Testis (tissue), 3 donors: ENCODE results near the gene CAPN5. TPM values are rescaled to one million over a fixed set of nuclear protein-coding genes. Genes with fewer than 3 reads are reported as not detected.

Experiments
- DNase-seq: peaks from one replicate; pipeline ENCODE4 v3.0.0-alpha.2; 2019
- H3K27ac ChIP-seq, 2 donors: fragments of 200-600 bp; sonication (generic); one replicate each; pipeline ENCODE4 v1.5.1; 2019
- H3K27me3 ChIP-seq: fragments of 200-600 bp; sonication (generic); one replicate; pipeline ENCODE4 v1.5.1; 2019
- H3K36me3 ChIP-seq: fragments of 200-600 bp; sonication (generic); one replicate; pipeline ENCODE4 v1.5.1; 2017; ENCODE audit warnings: low read depth; ENCODE audit errors: missing control alignments
- H3K4me1 ChIP-seq: fragments of 200-600 bp; sonication (generic); one replicate; pipeline ENCODE4 v1.5.1; 2019
- H3K4me3 ChIP-seq, 2 donors: fragments of 200-600 bp; sonication (generic); one replicate each; pipeline ENCODE4 v1.5.1; 2017 to 2019
- H3K9me3 ChIP-seq: fragments of 200-600 bp; sonication (generic); one replicate; pipeline ENCODE4 v1.5.1; 2017
- POLR2A ChIP-seq: fragments of 450-650 bp; IDR thresholded peaks from one replicate; pipeline ENCODE4 v1.6.1; 2017; ENCODE audit warnings: antibody characterized with exemption, mild to moderate bottlenecking, moderate library complexity
- WGBS, 2 donors: methylation state at CpG; one replicate each; pipeline ENCODE4 v1.1.5; 2018; 5-methylcytosine and 5-hydroxymethylcytosine counted together
- intact Hi-C: fragments of 100-400 bp; cut with DNase I; formaldehyde crosslinking; loops from one replicate; pipeline ENCODE4 v1.15.1; 2023; ENCODE audit warnings: low total_unique reads
- polyA plus RNA-seq: library from polyadenylated mRNA; stranded (reverse); fragments of 350-450 nt; fragmentation: Illumina TruSeq; extraction: RNeasy Lipid Tissue Mini Kit (QIAGEN cat#74804); gene quantifications from one replicate; pipeline ENCODE4 v1.2.3, GENCODE V29; 2014; ENCODE audit warnings: low read depth, low replicate concordance; ENCODE audit not compliant: insufficient read depth
- total RNA-seq, 2 donors: library from RNA; depleted of rRNA; stranded (reverse); fragments of >200 nt; gene quantifications; one replicate each; pipeline ENCODE4 v1.2.3, GENCODE V29; 2016
- TF ChIP-seq, protein P1 (sequence below), 3 experiments: fragments of 450-650 bp in 2 of 3; fragments of 200-600 bp in 1 of 3; sonication (generic) in 1 of 3; IDR thresholded peaks; one replicate each; pipeline ENCODE4 v1.5.1; 2016 to 2019; ENCODE audit warnings: antibody characterized with exemption in 3 of 3, mild to moderate bottlenecking in 2 of 3, moderate library complexity in 1 of 3

CAPN5 gene
- total and polyA plus RNA-seq, 3 donors from 2014 or later = 62.3 to 116 (median 102) TPM

- DNase-seq = no peak
- intact Hi-C loops = no loop called here
- no peak overlapping the region for H3K4me3 ChIP-seq
- no peaks in the 10 kb centered on the region for H3K4me1 ChIP-seq
- H3K36me3 ChIP-seq = no peaks in the 10 kb centered on the region
- no peaks in the 10 kb centered on the region for H3K9me3 ChIP-seq
- WGBS, 2 donors = 79 to 83% methylated on average over 3 of the region's 3 CpGs
- H3K27me3 ChIP-seq = no peaks in the 10 kb centered on the region
- TF ChIP-seq POLR2A = no peak
- TF ChIP-seq, protein P1, sequence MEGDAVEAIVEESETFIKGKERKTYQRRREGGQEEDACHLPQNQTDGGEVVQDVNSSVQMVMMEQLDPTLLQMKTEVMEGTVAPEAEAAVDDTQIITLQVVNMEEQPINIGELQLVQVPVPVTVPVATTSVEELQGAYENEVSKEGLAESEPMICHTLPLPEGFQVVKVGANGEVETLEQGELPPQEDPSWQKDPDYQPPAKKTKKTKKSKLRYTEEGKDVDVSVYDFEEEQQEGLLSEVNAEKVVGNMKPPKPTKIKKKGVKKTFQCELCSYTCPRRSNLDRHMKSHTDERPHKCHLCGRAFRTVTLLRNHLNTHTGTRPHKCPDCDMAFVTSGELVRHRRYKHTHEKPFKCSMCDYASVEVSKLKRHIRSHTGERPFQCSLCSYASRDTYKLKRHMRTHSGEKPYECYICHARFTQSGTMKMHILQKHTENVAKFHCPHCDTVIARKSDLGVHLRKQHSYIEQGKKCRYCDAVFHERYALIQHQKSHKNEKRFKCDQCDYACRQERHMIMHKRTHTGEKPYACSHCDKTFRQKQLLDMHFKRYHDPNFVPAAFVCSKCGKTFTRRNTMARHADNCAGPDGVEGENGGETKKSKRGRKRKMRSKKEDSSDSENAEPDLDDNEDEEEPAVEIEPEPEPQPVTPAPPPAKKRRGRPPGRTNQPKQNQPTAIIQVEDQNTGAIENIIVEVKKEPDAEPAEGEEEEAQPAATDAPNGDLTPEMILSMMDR (IDR thresholded peaks at IDR 0.05) = no peak
- no peak overlapping the region for H3K27ac ChIP-seq
These were observed 35.2 kb upstream of the CAPN5 start for GRCh38 chr11:77031599-77031998.

DNA sequence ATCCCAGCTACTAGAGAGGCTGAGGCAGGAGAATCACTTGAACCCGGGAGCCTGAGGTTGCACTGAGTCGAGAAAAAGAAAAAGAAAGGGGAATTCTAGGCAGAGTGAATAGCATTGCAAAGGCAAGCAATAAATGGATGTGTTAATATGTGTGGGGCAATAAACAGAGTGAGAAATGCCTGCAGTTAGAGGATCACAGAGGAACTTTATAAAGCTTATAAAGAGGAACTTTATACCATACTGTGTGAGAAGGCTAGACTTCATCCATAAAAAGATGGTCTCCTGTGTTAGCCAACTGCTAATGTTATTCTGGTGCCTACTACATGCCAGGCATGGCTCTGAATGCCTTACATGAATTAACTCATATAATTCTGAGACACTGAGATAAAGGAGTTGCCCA, 31.7 kb upstream of the CAPN5 start:
- Histone ChIP-seq H3K9me3 (no peaks in the 10 kb centered on the region), H3K27me3 (no peaks in the 10 kb centered on the region), H3K4me1 (peaks cover 8% of the 10 kb centered on the region), H3K4me3 (no peak overlapping the region), H3K36me3 (no peaks in the 10 kb centered on the region), H3K27ac (no peak overlapping the region)
- TF ChIP-seq POLR2A = no peak
- TF ChIP-seq, protein P1 (IDR thresholded peaks at IDR 0.05) = no peak
- 83 to 85% methylated on average over 2 of the region's 2 CpGs for WGBS, 2 donors
- intact Hi-C loops = no loop called here
- DNase-seq = no peak

DNA sequence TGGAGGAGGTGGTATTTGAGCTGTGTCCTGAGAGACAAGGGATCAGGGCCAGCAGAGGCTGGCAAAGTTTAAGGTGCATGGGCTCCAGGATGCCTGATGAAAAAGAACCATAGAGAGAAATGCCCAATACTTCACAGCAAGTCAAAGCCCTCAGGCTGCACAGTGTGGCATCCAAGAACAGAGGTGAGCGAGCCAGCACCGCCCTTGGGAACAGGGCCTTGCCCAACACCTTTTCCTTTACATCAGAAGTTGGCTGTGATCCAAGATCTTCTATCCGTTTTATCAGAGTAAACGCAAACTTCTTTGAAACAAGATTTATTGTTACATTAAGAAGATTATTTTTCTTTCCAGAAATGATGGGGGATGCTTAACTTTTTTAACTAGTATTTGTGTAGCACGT, 31.2 kb upstream of the CAPN5 start:
- TF ChIP-seq, protein P1 (IDR thresholded peaks at IDR 0.05) = no peak
- no peak for TF ChIP-seq POLR2A
- Histone ChIP-seq H3K36me3 (no peaks in the 10 kb centered on the region), H3K4me1 (peaks cover 9% of the 10 kb centered on the region), H3K9me3 (no peaks in the 10 kb centered on the region), H3K27me3 (no peaks in the 10 kb centered on the region), H3K27ac (no peak overlapping the region), H3K4me3 (no peak overlapping the region)
- intact Hi-C loops = no loop called here
- WGBS, 2 donors = 64 to 65% methylated on average over 5 of the region's 5 CpGs
- DNase-seq = no peak

DNA sequence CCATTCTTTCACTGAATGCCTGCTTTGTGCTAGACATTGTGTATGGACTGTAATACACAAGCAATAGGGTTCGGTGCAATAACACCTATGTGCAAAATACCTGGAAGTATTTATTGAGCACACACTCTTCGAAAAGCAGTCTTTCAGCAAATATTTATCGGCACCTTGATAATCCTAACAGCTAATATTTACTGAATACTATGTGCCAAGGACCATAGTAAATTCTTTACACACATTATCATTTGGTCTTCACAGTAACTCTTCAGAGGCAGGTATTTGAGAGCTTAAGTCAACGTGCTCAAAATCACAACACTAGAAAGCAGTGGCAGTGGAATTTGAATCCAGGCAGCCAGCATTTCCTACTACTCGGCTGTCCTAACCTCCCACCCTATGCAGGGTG, 30.4 kb upstream of the CAPN5 start:
- no peaks in the 10 kb centered on the region for H3K27me3 ChIP-seq
- intact Hi-C loops = no loop called here

GRCh38 chr11:77037057-77037456, 29.7 kb upstream of the CAPN5 start:
- Histone ChIP-seq H3K9me3 (no peaks in the 10 kb centered on the region), H3K27me3 (no peaks in the 10 kb centered on the region), H3K36me3 (no peaks in the 10 kb centered on the region), H3K27ac (no peak overlapping the region), H3K4me1 (peaks cover 9% of the 10 kb centered on the region), H3K4me3 (no peak overlapping the region)
- TF ChIP-seq, protein P1 (IDR thresholded peaks at IDR 0.05) = no peak
- no peak for TF ChIP-seq POLR2A
- no peak for DNase-seq
- WGBS, 2 donors = 78 to 79% methylated on average over 10 of the region's 10 CpGs
- intact Hi-C loops = no loop called here

More for the DNA sequence above, 30.4 kb upstream of the CAPN5 start:
- H3K4me3 ChIP-seq = no peak overlapping the region
- TF ChIP-seq, protein P1 (IDR thresholded peaks at IDR 0.05) = no peak
- no peak for TF ChIP-seq POLR2A
- no peaks in the 10 kb centered on the region for H3K9me3 ChIP-seq
- 73 to 81% methylated on average over 5 of the region's 5 CpGs for WGBS, 2 donors
- no peak for DNase-seq
- no peaks in the 10 kb centered on the region for H3K36me3 ChIP-seq
- peaks cover 9% of the 10 kb centered on the region for H3K4me1 ChIP-seq
- H3K27ac ChIP-seq = no peak overlapping the region
